Measurements from ENCODE around the gene LNPEP. TPM values are rescaled to one million over a fixed set of nuclear protein-coding genes. Genes with fewer than 3 reads are reported as not detected.

The LNPEP gene
- total RNA-seq, 6 experiments from 2014 or later, result 7.5 to 11.2 (median 9.9) TPM

DNA sequence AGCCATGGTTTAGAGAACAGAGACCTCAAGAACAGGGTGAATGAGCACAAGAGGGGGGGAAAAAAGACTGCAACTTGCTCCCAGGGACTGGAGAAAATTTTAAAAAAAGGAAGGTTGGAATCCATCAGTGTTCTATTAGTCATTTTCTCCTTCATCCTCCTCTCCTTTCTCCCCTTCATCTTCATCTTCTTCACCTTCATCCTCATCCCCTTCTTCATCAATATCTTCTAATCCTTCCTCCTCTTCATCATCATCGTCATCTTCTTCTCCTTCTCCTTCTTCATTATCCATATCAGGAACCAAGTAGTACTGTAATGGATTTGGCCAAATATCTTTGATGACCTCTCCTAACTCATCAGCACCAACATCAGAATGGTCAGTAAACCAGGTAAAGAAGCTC, 120.4 kb downstream of the LNPEP start:
- no CpG with 5 or more reads among the region's 1 CpG for WGBS (ENCODE audit: insufficient coverage, low coverage, low lambda C conversion rate, missing lambda C conversion rate)
- no peak overlapping the region for H3K27ac ChIP-seq
- H3K36me3 ChIP-seq, result no peaks in the 10 kb centered on the region
- H3K4me1 ChIP-seq, result no peaks in the 10 kb centered on the region
- ATAC-seq (no peak), DNase-seq (no peak)
- no peaks in the 10 kb centered on the region for H3K27me3 ChIP-seq
- H3K9me3 ChIP-seq, result no peaks in the 10 kb centered on the region
- TF ChIP-seq, protein P1, sequence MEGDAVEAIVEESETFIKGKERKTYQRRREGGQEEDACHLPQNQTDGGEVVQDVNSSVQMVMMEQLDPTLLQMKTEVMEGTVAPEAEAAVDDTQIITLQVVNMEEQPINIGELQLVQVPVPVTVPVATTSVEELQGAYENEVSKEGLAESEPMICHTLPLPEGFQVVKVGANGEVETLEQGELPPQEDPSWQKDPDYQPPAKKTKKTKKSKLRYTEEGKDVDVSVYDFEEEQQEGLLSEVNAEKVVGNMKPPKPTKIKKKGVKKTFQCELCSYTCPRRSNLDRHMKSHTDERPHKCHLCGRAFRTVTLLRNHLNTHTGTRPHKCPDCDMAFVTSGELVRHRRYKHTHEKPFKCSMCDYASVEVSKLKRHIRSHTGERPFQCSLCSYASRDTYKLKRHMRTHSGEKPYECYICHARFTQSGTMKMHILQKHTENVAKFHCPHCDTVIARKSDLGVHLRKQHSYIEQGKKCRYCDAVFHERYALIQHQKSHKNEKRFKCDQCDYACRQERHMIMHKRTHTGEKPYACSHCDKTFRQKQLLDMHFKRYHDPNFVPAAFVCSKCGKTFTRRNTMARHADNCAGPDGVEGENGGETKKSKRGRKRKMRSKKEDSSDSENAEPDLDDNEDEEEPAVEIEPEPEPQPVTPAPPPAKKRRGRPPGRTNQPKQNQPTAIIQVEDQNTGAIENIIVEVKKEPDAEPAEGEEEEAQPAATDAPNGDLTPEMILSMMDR (IDR thresholded peaks at IDR 0.05), result no peak
- no peak for TF ChIP-seq POLR2A (IDR thresholded peaks at IDR 0.05)
- intact Hi-C loops (cut with DNase I), result no loop called here
- no peak overlapping the region for H3K4me3 ChIP-seq

DNA sequence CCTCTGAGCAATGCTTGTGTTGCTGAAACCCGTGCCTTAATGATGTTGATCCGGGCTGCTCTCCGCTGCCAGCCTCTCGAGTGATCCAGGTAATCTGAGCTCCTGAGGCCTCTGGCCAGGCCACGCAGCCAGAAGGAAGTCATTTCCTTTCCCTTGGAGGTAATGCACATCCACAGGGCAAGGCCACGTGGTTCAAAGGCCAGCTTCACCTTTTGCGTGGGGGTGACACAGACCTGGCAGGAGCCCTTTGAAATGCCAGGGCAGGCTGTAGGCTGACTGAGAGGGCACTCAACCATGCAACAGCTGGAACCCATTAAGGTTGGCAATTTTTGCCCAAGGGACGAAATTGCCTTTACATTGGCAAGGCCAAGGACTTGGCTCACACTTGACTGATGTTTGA, 126.2 kb downstream of the LNPEP start:
- Histone ChIP-seq H3K27ac (no peak overlapping the region), H3K4me1 (no peaks in the 10 kb centered on the region), H3K9me3 (no peaks in the 10 kb centered on the region), H3K27me3 (no peaks in the 10 kb centered on the region), H3K4me3 (no peak overlapping the region), H3K36me3 (no peaks in the 10 kb centered on the region)
- no peak for TF ChIP-seq POLR2A (IDR thresholded peaks at IDR 0.05)
- TF ChIP-seq, protein P1 (IDR thresholded peaks at IDR 0.05), result no peak
- WGBS (ENCODE audit: insufficient coverage, low coverage, low lambda C conversion rate, missing lambda C conversion rate), result 81% methylated on average over 5 of the region's 8 CpGs
- intact Hi-C loops (cut with DNase I), result no loop called here
- no peak for DNase-seq
- ATAC-seq, result no peak

DNA sequence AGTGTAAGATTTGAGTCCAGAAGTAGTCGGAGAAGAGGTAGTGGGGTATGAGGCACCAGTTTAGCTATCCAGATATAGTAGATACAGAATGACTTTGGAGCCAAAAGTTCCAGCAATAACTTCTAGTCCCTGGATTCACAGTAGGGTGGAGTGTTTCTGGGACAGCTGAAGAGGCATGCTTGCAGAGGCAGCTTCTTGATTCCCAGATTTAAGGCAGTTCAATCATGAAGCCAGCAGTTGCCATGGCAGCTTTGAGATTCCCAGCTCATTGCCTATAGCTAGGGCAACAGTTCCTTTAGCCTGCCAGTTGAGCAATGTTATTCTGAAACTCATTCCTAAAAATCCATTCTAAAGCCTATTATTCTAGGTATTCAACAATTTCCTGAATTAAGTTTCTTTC, 127.4 kb downstream of the LNPEP start:
- H3K36me3 ChIP-seq, result no peaks in the 10 kb centered on the region
- no peak overlapping the region for H3K27ac ChIP-seq
- WGBS (ENCODE audit: insufficient coverage, low coverage, low lambda C conversion rate, missing lambda C conversion rate), result 53% methylated on average over 1 of the region's 1 CpG
- no peaks in the 10 kb centered on the region for H3K9me3 ChIP-seq
- no peaks in the 10 kb centered on the region for H3K4me1 ChIP-seq
- DNase-seq, result no peak
- H3K27me3 ChIP-seq, result no peaks in the 10 kb centered on the region
- ATAC-seq, result no peak
- no peak for TF ChIP-seq POLR2A (IDR thresholded peaks at IDR 0.05)
- TF ChIP-seq, protein P1 (IDR thresholded peaks at IDR 0.05), result no peak
- no peak overlapping the region for H3K4me3 ChIP-seq
- intact Hi-C loops (cut with DNase I), result no loop called here

DNA sequence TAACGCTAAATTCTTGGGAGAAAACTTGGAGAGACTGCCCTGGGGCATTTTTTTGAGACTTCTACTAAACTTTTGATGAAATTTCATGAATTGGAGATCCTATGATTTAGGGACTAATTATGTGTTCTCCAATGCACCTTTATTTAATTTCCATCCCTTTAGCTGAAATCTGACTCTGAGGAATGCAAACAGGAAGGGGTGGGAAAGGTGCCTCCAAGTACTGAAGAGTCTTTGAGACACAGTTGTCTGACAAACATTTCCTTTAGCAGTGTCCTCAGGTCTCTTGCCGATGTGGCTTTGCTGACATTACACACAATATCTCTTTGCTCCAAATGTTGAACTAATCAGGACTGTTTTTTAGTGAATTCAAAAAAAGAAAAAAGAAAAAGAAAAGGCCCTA, 129.6 kb downstream of the LNPEP start:
- DNase-seq (no peak), ATAC-seq (no peak)
- intact Hi-C loops (cut with DNase I), result no loop called here
- Histone ChIP-seq H3K27ac (no peak overlapping the region), H3K9me3 (no peaks in the 10 kb centered on the region), H3K4me1 (no peaks in the 10 kb centered on the region), H3K27me3 (no peaks in the 10 kb centered on the region), H3K4me3 (no peak overlapping the region), H3K36me3 (no peaks in the 10 kb centered on the region)
- no peak for TF ChIP-seq POLR2A (IDR thresholded peaks at IDR 0.05)
- TF ChIP-seq, protein P1 (IDR thresholded peaks at IDR 0.05), result no peak
- WGBS (ENCODE audit: insufficient coverage, low coverage, low lambda C conversion rate, missing lambda C conversion rate), result 56% methylated on average over 2 of the region's 2 CpGs

DNA sequence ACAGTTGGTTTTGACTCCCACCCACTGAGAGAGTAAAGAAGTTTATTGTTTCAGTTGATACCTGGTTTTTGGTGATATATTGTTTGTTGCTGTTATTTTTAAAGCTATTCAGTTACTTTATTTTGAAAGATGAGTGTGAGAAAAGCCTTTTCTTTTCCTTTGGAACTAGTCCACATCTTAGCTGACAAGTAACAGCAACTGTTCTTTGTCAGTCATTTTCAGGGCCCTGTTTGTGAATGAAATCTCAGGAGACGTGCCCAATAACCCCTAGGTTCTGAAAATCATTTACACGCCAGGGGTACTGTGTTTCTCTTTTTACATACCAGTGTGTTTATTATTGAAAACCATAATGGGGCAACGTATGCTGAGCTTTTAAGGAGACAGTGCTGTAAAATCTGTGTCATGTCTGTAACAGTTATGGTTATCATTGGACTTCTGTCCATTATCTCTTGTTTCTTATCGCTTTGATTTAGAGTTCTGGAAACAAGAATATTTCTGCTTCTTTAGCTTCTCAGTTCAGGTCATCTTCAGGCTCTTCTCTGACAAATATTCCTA, 131.5 kb downstream of the LNPEP start:
- H3K4me3 ChIP-seq, result no peak overlapping the region
- H3K4me1 ChIP-seq, result no peaks in the 10 kb centered on the region
- H3K36me3 ChIP-seq, result no peaks in the 10 kb centered on the region
- DNase-seq (no peak), ATAC-seq (no peak)
- no peaks in the 10 kb centered on the region for H3K9me3 ChIP-seq
- no peak overlapping the region for H3K27ac ChIP-seq
- H3K27me3 ChIP-seq, result no peaks in the 10 kb centered on the region
- TF ChIP-seq, protein P1 (IDR thresholded peaks at IDR 0.05), result no peak
- no peak for TF ChIP-seq POLR2A (IDR thresholded peaks at IDR 0.05)
- intact Hi-C loops (cut with DNase I), result no loop called here
- WGBS (ENCODE audit: insufficient coverage, low coverage, low lambda C conversion rate, missing lambda C conversion rate), result 79% methylated on average over 4 of the region's 4 CpGs
